Upper lobe of right lung (tissue), 1 donor: ENCODE measurements around the gene ATAD3B. TPM values are rescaled to one million over a fixed set of nuclear protein-coding genes. Genes with fewer than 3 reads are reported as not detected.
"Not testable (repeated sequence)": the region's sequence is repeated elsewhere in the genome, so short reads cannot be mapped to it uniquely, and the experiment has no call there.

Experiments
- ATAC-seq: fragments of 200-7000 bp; cut with Tn5 transposase; one replicate; pipeline ENCODE4 v1.9.1; 2020; ENCODE audit warnings: mild to moderate bottlenecking, moderate library complexity
- DNase-seq: peaks from one replicate; pipeline ENCODE4 v3.0.0-alpha.2; 2020
- H3K27ac ChIP-seq: fragments of 200-600 bp; one replicate; pipeline ENCODE4 v1.8.0; 2022
- H3K27me3 ChIP-seq: fragments of 200-600 bp; one replicate; pipeline ENCODE4 v1.8.0; 2022; ENCODE audit warnings: mild to moderate bottlenecking
- H3K36me3 ChIP-seq: fragments of 200-600 bp; one replicate; pipeline ENCODE4 v1.8.0; 2022
- H3K4me1 ChIP-seq: fragments of 200-600 bp; one replicate; pipeline ENCODE4 v1.8.0; 2022
- H3K4me3 ChIP-seq: fragments of 200-600 bp; one replicate; pipeline ENCODE4 v1.8.0; 2022; ENCODE audit warnings: mild to moderate bottlenecking
- H3K9me3 ChIP-seq: fragments of 200-600 bp; one replicate; pipeline ENCODE4 v1.8.0; 2022
- intact Hi-C: fragments of 100-400 bp; cut with DNase I; formaldehyde crosslinking; loops from one replicate; pipeline ENCODE4 v1.11.0; 2022
- total RNA-seq: library from RNA; stranded (reverse); fragmentation: NEBNext Ultra II Directional; extraction: Animal tissue kit (Norgen Biotek cat#: 25700); gene quantifications from one replicate; pipeline ENCODE4 v1.2.1, GENCODE V29; 2021
- TF ChIP-seq, protein P1 (sequence below): fragments of 200-600 bp; IDR thresholded peaks from one replicate; pipeline ENCODE4 v1.8.0; 2022; ENCODE audit warnings: antibody characterized with exemption
- donor health status: DM: no; HTN: yes; CAD: no; lungs with severe emphysema.

The ATAD3B gene
- total RNA-seq, 1 donor from 2014 or later: 24.3 TPM

DNA sequence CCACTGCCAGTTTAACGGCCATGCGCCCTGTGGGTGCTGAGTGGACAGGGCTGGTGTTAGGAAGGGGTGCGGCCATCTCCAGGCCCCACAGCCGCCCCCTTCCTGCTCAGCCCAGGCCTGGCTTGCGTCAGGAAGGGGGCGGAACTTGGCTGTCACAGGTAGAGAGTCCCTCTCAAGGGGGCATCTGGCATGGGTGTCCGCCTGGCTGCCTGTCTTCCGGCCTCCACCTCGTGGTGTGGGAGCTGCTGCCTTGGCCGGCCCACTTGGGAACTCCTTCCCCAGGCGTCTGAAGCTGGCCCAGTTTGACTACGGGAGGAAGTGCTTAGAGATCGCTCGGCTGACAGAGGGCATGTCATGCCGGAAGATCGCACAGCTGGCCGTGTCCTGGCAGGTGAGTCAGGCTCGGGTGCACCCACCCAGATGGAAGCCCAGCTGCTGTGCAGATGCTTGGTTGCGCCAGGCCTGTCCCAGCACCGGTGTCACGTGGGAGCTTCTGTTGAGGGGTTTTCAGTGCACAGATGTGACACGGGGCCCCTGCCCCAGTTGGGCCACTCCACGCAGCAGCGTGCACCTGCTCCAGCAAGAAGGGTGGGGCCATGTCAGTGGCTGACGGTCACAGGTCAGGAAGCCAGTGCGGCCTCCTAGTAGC lies 9.1 kb upstream of the ATAD3B start:
- no peaks in the 10 kb centered on the region for H3K9me3 ChIP-seq
- no peaks in the 10 kb centered on the region for H3K27me3 ChIP-seq
- DNase-seq (peak; percentile 91), ATAC-seq (peak; percentile 93)
- intact Hi-C loops: no loop called here
- TF ChIP-seq, protein P1, sequence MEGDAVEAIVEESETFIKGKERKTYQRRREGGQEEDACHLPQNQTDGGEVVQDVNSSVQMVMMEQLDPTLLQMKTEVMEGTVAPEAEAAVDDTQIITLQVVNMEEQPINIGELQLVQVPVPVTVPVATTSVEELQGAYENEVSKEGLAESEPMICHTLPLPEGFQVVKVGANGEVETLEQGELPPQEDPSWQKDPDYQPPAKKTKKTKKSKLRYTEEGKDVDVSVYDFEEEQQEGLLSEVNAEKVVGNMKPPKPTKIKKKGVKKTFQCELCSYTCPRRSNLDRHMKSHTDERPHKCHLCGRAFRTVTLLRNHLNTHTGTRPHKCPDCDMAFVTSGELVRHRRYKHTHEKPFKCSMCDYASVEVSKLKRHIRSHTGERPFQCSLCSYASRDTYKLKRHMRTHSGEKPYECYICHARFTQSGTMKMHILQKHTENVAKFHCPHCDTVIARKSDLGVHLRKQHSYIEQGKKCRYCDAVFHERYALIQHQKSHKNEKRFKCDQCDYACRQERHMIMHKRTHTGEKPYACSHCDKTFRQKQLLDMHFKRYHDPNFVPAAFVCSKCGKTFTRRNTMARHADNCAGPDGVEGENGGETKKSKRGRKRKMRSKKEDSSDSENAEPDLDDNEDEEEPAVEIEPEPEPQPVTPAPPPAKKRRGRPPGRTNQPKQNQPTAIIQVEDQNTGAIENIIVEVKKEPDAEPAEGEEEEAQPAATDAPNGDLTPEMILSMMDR: no peak
- H3K36me3 ChIP-seq: no peaks in the 10 kb centered on the region
- peak overlapping the region; percentile 22 for H3K4me3 ChIP-seq
- H3K4me1 ChIP-seq: peaks cover 4% of the 10 kb centered on the region
- H3K27ac ChIP-seq: peak overlapping the region; percentile 60

- no peak overlapping the region for H3K4me3 ChIP-seq
- intact Hi-C loops: no loop called here
- H3K36me3 ChIP-seq: no peaks in the 10 kb centered on the region
- TF ChIP-seq, protein P1: no peak
- H3K9me3 ChIP-seq: no peaks in the 10 kb centered on the region
- DNase-seq: no peak
- no peak overlapping the region for H3K27ac ChIP-seq
- ATAC-seq: no peak
- H3K27me3 ChIP-seq: no peaks in the 10 kb centered on the region
- peaks cover 4% of the 10 kb centered on the region for H3K4me1 ChIP-seq
Measured at GRCh38 chr1:1463312-1463711, 8.3 kb upstream of the ATAD3B start.

DNA sequence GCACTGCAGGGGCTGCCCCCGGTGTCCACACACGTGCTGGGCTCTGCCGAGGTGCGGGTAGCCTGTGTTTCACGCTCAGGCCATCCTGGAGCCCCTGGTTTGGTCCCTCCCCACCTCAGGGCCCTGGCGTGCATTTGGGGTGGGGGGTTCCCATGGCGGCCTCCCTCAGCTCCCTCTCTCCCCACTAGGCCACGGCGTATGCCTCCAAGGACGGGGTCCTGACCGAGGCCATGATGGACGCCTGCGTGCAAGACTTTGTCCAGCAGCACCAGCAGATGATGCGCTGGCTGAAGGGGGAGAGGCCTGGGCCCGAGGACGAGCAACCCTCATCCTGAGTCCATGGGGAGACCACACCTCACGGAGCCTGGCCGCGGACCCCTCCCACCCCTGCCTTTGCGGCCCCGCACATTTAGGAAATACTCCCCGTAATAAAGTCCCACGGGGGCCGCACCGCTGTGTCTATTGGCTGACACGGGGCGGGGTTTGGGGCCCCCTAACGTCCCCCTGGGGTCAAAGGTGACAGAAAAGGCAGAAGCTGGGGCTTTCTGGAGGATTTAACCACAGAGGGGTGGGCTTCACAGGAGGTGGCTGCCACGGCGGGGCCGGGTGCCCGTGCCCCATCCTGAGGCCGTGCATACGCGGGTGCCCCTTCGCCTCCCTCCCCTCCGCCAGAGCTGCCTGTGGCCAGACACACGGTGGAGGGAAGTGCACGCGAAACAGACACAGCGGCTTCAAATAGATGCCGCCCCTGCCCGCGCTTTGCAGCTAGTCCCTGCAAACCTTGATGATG lies 3.2 kb upstream of the ATAD3B start:
- DNase-seq: not testable (repeated sequence)
- peaks cover 15% of the 10 kb centered on the region for H3K4me1 ChIP-seq

DNA sequence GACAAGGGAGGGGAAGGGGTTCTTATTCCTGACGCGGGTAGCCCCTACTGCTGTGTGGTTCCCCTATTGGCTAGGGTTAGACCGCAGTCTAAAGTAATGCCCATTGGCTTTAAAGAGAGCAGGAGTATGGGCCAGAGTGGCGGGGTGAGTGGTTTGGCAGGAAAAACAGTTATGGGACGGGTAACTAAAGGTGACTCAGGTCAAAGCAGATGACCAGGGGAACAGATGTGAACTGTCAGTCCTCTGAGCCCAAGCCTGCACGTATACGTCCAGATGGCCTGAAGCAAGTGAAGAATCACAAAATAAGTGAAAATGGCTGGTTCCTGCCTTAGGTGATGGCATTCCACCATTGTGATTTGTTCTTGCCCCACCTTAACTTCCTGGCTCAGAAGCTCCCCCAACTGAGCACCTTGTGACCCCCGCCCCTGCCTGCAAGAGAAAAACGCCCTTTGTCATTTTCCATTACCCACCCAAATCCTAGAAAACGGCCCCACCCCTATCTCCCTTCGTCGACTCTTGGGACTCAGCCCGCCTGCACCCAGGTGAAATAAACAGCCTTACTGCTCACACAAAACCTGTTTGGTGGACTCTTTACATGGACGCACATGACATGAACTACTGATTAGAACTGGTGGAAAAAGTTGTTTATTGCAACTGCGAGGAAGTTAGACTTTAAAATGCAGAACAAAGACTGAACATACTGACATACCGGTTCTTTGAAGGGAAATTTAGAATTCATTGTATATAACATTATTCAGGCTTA lies 758 bp upstream of the ATAD3B start:
- peak overlapping the region; percentile 63 for H3K27ac ChIP-seq
- H3K36me3 ChIP-seq: no peaks in the 10 kb centered on the region
- DNase-seq (no peak), ATAC-seq (no peak)
- TF ChIP-seq, protein P1: no peak
- H3K9me3 ChIP-seq: no peaks in the 10 kb centered on the region
- H3K4me3 ChIP-seq: peak overlapping the region; percentile 92
- no peaks in the 10 kb centered on the region for H3K27me3 ChIP-seq
- intact Hi-C loops: no loop called here
- H3K4me1 ChIP-seq: peaks cover 19% of the 10 kb centered on the region

More for the DNA sequence above, 3.2 kb upstream of the ATAD3B start:
- H3K27me3 ChIP-seq, H3K36me3 ChIP-seq, ATAC-seq, H3K27ac ChIP-seq, H3K4me3 ChIP-seq, H3K9me3 ChIP-seq, intact Hi-C loops: not testable (repeated sequence)

GRCh38 chr1:1472053-1472876 lies 700 bp downstream of the ATAD3B start:
- Histone ChIP-seq H3K4me1 (peaks cover 19% of the 10 kb centered on the region), H3K4me3 (peak overlapping the region; percentile 92), H3K27ac (peak overlapping the region; percentile 63)
- peak; percentile 3 for ATAC-seq
- H3K9me3 ChIP-seq, H3K27me3 ChIP-seq, H3K36me3 ChIP-seq, DNase-seq, intact Hi-C loops: not testable (repeated sequence)

- H3K27ac ChIP-seq, H3K9me3 ChIP-seq, DNase-seq, H3K27me3 ChIP-seq, ATAC-seq, H3K4me3 ChIP-seq, intact Hi-C loops: not testable (repeated sequence)
- Histone ChIP-seq H3K36me3 (peaks cover 18% of the 10 kb centered on the region), H3K4me1 (peaks cover 13% of the 10 kb centered on the region)
Measured at GRCh38 chr1:1476011-1476410, 4.4 kb downstream of the ATAD3B start.
